Loucy (cell line): Measurements from ENCODE around the gene RAPGEF1.

Experiments
- CTCF ChIP-seq: fragments of 200-600 bp; sonication (generic); conservative IDR thresholded peaks from 2 replicates; pipeline ENCODE4 v1.5.1; 2014; ENCODE audit warnings: mild to moderate bottlenecking, antibody characterized with exemption, low read length
- EZH2phosphoT487 ChIP-seq: fragments of 200-600 bp; IDR thresholded peaks from 2 replicates; pipeline ENCODE4 v1.6.1; 2018; ENCODE audit warnings: antibody characterized with exemption, mild to moderate bottlenecking, moderate library complexity, borderline replicate concordance

- TF ChIP-seq CTCF (no peak), EZH2phosphoT487 (no peak)
These were observed 133.9 kb downstream of the RAPGEF1 start for GRCh38 chr9:131605770-131606590.
